SH-SY5Y (cell line): ENCODE results near the gene HECTD4.

Experiments
- GATA2 ChIP-seq: IDR thresholded peaks from 2 replicates; pipeline ENCODE4 v1.6.1; 2011; ENCODE audit warnings: mild to moderate bottlenecking, low read depth, low read length
- GATA3 ChIP-seq: IDR thresholded peaks from 2 replicates; pipeline ENCODE4 v1.6.1; 2011; ENCODE audit warnings: low read depth, mild to moderate bottlenecking, low read length, moderate library complexity

GRCh38 chr12:112413855-112414625, 31.8 kb upstream of the HECTD4 start:
- TF ChIP-seq GATA3 (no peak), GATA2 (no peak)
